Measurements from ENCODE around the gene UNC5C.

- TF ChIP-seq, protein P1, sequence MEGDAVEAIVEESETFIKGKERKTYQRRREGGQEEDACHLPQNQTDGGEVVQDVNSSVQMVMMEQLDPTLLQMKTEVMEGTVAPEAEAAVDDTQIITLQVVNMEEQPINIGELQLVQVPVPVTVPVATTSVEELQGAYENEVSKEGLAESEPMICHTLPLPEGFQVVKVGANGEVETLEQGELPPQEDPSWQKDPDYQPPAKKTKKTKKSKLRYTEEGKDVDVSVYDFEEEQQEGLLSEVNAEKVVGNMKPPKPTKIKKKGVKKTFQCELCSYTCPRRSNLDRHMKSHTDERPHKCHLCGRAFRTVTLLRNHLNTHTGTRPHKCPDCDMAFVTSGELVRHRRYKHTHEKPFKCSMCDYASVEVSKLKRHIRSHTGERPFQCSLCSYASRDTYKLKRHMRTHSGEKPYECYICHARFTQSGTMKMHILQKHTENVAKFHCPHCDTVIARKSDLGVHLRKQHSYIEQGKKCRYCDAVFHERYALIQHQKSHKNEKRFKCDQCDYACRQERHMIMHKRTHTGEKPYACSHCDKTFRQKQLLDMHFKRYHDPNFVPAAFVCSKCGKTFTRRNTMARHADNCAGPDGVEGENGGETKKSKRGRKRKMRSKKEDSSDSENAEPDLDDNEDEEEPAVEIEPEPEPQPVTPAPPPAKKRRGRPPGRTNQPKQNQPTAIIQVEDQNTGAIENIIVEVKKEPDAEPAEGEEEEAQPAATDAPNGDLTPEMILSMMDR (IDR thresholded peaks at IDR 0.05; ENCODE audit: poor library complexity), result no peak
- TF ChIP-seq EZH2 (IDR thresholded peaks at IDR 0.05; ENCODE audit: borderline replicate concordance) (no peak), EZH2phosphoT487 (IDR thresholded peaks at IDR 0.05; ENCODE audit: low read depth, severe bottlenecking, unreplicated experiment) (no peak)
Measured at GRCh38 chr4:95499291-95499696, 49.5 kb downstream of the UNC5C start.

Measured in hepatocyte (in vitro differentiated cells).